GM18526 (cell line): ENCODE results near the gene SOWAHA.

Experiments
- POLR2A ChIP-seq: IDR thresholded peaks from 3 replicates; pipeline ENCODE4 v1.6.1; 2011; ENCODE audit not compliant: insufficient read length; ENCODE audit errors: extremely low read depth

SOWAHA gene

GRCh38 chr5:132850066-132850465 lies 37.0 kb downstream of the SOWAHA start:
- no peak for TF ChIP-seq POLR2A

- no peak for TF ChIP-seq POLR2A
Observed at GRCh38 chr5:132853323-132853722, 40.2 kb downstream of the SOWAHA start.

GRCh38 chr5:132853790-132854189 lies 40.7 kb downstream of the SOWAHA start:
- no peak for TF ChIP-seq POLR2A

- no peak for TF ChIP-seq POLR2A
Observed at GRCh38 chr5:132854301-132854700, 41.2 kb downstream of the SOWAHA start.

- no peak for TF ChIP-seq POLR2A
Observed at GRCh38 chr5:132856011-132856410, 42.9 kb downstream of the SOWAHA start.

- no peak for TF ChIP-seq POLR2A
Observed at GRCh38 chr5:132859889-132860437, 46.9 kb downstream of the SOWAHA start.

- TF ChIP-seq POLR2A, result no peak
Observed at GRCh38 chr5:132860742-132861141, 47.6 kb downstream of the SOWAHA start.

- no peak for TF ChIP-seq POLR2A
Observed at GRCh38 chr5:132865668-132866341, 52.7 kb downstream of the SOWAHA start.
